Mesendoderm (in vitro differentiated cells): ENCODE data around the gene VIM.
A peak's percentile ranks its signal among the peaks of the same experiment; 100 is the strongest.
"Not testable (repeated sequence)": the region's sequence is repeated elsewhere in the genome, so short reads cannot be mapped to it uniquely, and the experiment has no call there.

Experiments
- DNase-seq: peaks from one replicate; pipeline ENCODE4 v3.0.0; 2013
- H2AK5ac ChIP-seq: 2 replicates; pipeline ENCODE4 v1.6.1; 2013; ENCODE audit warnings: low read length, inconsistent platforms
- H2BK120ac ChIP-seq: 2 replicates; pipeline ENCODE4 v1.6.1; 2013; ENCODE audit warnings: low read depth, mild to moderate bottlenecking, low read length, moderate library complexity, mixed read lengths
- H2BK15ac ChIP-seq: replicated peaks from 2 replicates; pipeline ENCODE4 v1.6.1; 2013; ENCODE audit warnings: low read depth, mild to moderate bottlenecking, moderate library complexity
- H2BK5ac ChIP-seq: 2 replicates; pipeline ENCODE4 v1.6.1; 2013; ENCODE audit warnings: low read length, inconsistent platforms
- H3K18ac ChIP-seq: 2 replicates; pipeline ENCODE4 v1.6.1; 2013; ENCODE audit warnings: mild to moderate bottlenecking, low read length, mixed read lengths
- H3K23ac ChIP-seq: one replicate; pipeline ENCODE4 v1.6.1; 2013; ENCODE audit warnings: low read length
- H3K27ac ChIP-seq: 2 replicates; pipeline ENCODE4 v1.5.1; 2013; ENCODE audit warnings: low read depth, mild to moderate bottlenecking, inconsistent platforms, low read length, moderate library complexity
- H3K27me3 ChIP-seq: 2 replicates; pipeline ENCODE4 v1.6.1; 2013; ENCODE audit warnings: low read length, control low read depth, mild to moderate bottlenecking, inconsistent platforms; ENCODE audit not compliant: insufficient read depth, poor library complexity
- H3K36me3 ChIP-seq: 2 replicates; pipeline ENCODE4 v1.6.1; 2013; ENCODE audit warnings: low read length, inconsistent platforms; ENCODE audit not compliant: control insufficient read depth, insufficient read depth
- H3K4ac ChIP-seq: one replicate; pipeline ENCODE4 v1.6.1; 2013; ENCODE audit warnings: low read depth, mild to moderate bottlenecking, low read length, moderate library complexity
- H3K4me1 ChIP-seq: 2 replicates; pipeline ENCODE4 v1.6.1; 2013; ENCODE audit warnings: low read depth, low read length, inconsistent platforms; ENCODE audit not compliant: control insufficient read depth
- H3K4me2 ChIP-seq: 2 replicates; pipeline ENCODE4 v1.6.1; 2013; ENCODE audit warnings: low read length
- H3K4me3 ChIP-seq: 2 replicates; pipeline ENCODE4 v1.5.1; 2013; ENCODE audit warnings: mild to moderate bottlenecking, low read length
- H3K56ac ChIP-seq: one replicate; pipeline ENCODE4 v1.6.1; 2013; ENCODE audit warnings: low read length
- H3K79me1 ChIP-seq: 2 replicates; pipeline ENCODE4 v1.6.1; 2013; ENCODE audit warnings: low read length, inconsistent platforms
- H3K79me2 ChIP-seq: 2 replicates; pipeline ENCODE4 v1.6.1; 2013; ENCODE audit warnings: mild to moderate bottlenecking, low read length; ENCODE audit not compliant: control insufficient read depth, insufficient read depth
- H3K9ac ChIP-seq: 2 replicates; pipeline ENCODE4 v1.6.1; 2013; ENCODE audit warnings: low read length, inconsistent platforms
- H4K5ac ChIP-seq: one replicate; pipeline ENCODE4 v1.6.1; 2013; ENCODE audit warnings: low read length
- H4K8ac ChIP-seq: one replicate; pipeline ENCODE4 v1.6.1; 2013; ENCODE audit warnings: low read depth, mild to moderate bottlenecking, control low read depth, low read length, moderate library complexity
- WGBS: extraction: QIAGEN DNeasy Blood & Tissue Kit; methylation state at CpG from one replicate; pipeline ENCODE4 v1.1.7; 2013; ENCODE audit warnings: low lambda C conversion rate, missing lambda C conversion rate; ENCODE audit not compliant: insufficient coverage; ENCODE audit errors: extremely low coverage; 5-methylcytosine and 5-hydroxymethylcytosine counted together

VIM gene

GRCh38 chr10:17254543-17255050 is 26.6 kb downstream of the VIM start:
- not testable (repeated sequence) for H4K5ac ChIP-seq, H3K79me1 ChIP-seq, H3K18ac ChIP-seq, H3K36me3 ChIP-seq, H3K9ac ChIP-seq, H2AK5ac ChIP-seq, H3K4me3 ChIP-seq, H2BK5ac ChIP-seq, H3K27ac ChIP-seq, H3K56ac ChIP-seq, H3K4me1 ChIP-seq, H2BK120ac ChIP-seq, H3K27me3 ChIP-seq, H3K23ac ChIP-seq, H2BK15ac ChIP-seq, H3K79me2 ChIP-seq, H4K8ac ChIP-seq, DNase-seq, H3K4me2 ChIP-seq, H3K4ac ChIP-seq
- no CpG with 5 or more reads among the region's 2 CpGs for WGBS

- H3K27me3 ChIP-seq, result no peaks in the 10 kb centered on the region
- H3K56ac ChIP-seq, result peak overlapping the region; percentile 25
- no peak overlapping the region for H2AK5ac ChIP-seq
- no peak overlapping the region for H2BK120ac ChIP-seq
- H2BK15ac ChIP-seq, result no peak overlapping the region
- no peak overlapping the region for H4K8ac ChIP-seq
- H3K27ac ChIP-seq, result no peak overlapping the region
- no peak overlapping the region for H3K4me2 ChIP-seq
- H3K79me2 ChIP-seq, result no peaks in the 10 kb centered on the region
- no CpG with 5 or more reads among the region's 3 CpGs for WGBS
- no peaks in the 10 kb centered on the region for H3K36me3 ChIP-seq
- no peaks in the 10 kb centered on the region for H3K79me1 ChIP-seq
- H3K4ac ChIP-seq, result no peak overlapping the region
- H3K23ac ChIP-seq, result no peak overlapping the region
- no peak overlapping the region for H2BK5ac ChIP-seq
- H4K5ac ChIP-seq, result no peak overlapping the region
- no peak for DNase-seq
- no peak overlapping the region for H3K4me3 ChIP-seq
- no peak overlapping the region for H3K18ac ChIP-seq
- no peak overlapping the region for H3K9ac ChIP-seq
- H3K4me1 ChIP-seq, result no peaks in the 10 kb centered on the region
Observed at GRCh38 chr10:17255512-17255911, 27.5 kb downstream of the VIM start.

- no CpG with 5 or more reads among the region's 1 CpG for WGBS
- H3K36me3 ChIP-seq, result no peaks in the 10 kb centered on the region
- H2BK5ac ChIP-seq, result no peak overlapping the region
- no peaks in the 10 kb centered on the region for H3K4me1 ChIP-seq
- H3K23ac ChIP-seq, result no peak overlapping the region
- no peak overlapping the region for H2BK15ac ChIP-seq
- H3K4me2 ChIP-seq, result no peak overlapping the region
- H3K27me3 ChIP-seq, result no peaks in the 10 kb centered on the region
- H4K5ac ChIP-seq, result no peak overlapping the region
- no peak overlapping the region for H2BK120ac ChIP-seq
- H3K56ac ChIP-seq, result no peak overlapping the region
- no peak overlapping the region for H3K4ac ChIP-seq
- no peak overlapping the region for H2AK5ac ChIP-seq
- no peak overlapping the region for H3K4me3 ChIP-seq
- H4K8ac ChIP-seq, result no peak overlapping the region
- no peak overlapping the region for H3K9ac ChIP-seq
- no peak overlapping the region for H3K18ac ChIP-seq
- H3K27ac ChIP-seq, result no peak overlapping the region
- H3K79me2 ChIP-seq, result no peaks in the 10 kb centered on the region
- no peak for DNase-seq
- H3K79me1 ChIP-seq, result no peaks in the 10 kb centered on the region
Observed at GRCh38 chr10:17256051-17256450, 28.0 kb downstream of the VIM start.

GRCh38 chr10:17256627-17257026 is 28.6 kb downstream of the VIM start:
- H3K4me3 ChIP-seq, result no peak overlapping the region
- H4K5ac ChIP-seq, result no peak overlapping the region
- no peak overlapping the region for H3K23ac ChIP-seq
- no peaks in the 10 kb centered on the region for H3K27me3 ChIP-seq
- no peak overlapping the region for H2BK5ac ChIP-seq
- no peak overlapping the region for H3K4ac ChIP-seq
- H4K8ac ChIP-seq, result no peak overlapping the region
- no peak overlapping the region for H2BK15ac ChIP-seq
- H3K27ac ChIP-seq, result no peak overlapping the region
- no peak for DNase-seq
- no peak overlapping the region for H3K9ac ChIP-seq
- no peaks in the 10 kb centered on the region for H3K79me1 ChIP-seq
- H3K4me2 ChIP-seq, result no peak overlapping the region
- no peaks in the 10 kb centered on the region for H3K36me3 ChIP-seq
- no peaks in the 10 kb centered on the region for H3K4me1 ChIP-seq
- no peak overlapping the region for H2AK5ac ChIP-seq
- no CpG with 5 or more reads among the region's 5 CpGs for WGBS
- H2BK120ac ChIP-seq, result no peak overlapping the region
- no peak overlapping the region for H3K18ac ChIP-seq
- no peak overlapping the region for H3K56ac ChIP-seq
- H3K79me2 ChIP-seq, result no peaks in the 10 kb centered on the region

GRCh38 chr10:17257466-17258321 is 29.7 kb downstream of the VIM start:
- no peaks in the 10 kb centered on the region for H3K79me1 ChIP-seq
- H3K23ac ChIP-seq, result no peak overlapping the region
- peak overlapping the region; percentile 80 for H3K18ac ChIP-seq
- no peak overlapping the region for H4K5ac ChIP-seq
- H2BK5ac ChIP-seq, result no peak overlapping the region
- no peaks in the 10 kb centered on the region for H3K36me3 ChIP-seq
- H3K4me3 ChIP-seq, result no peak overlapping the region
- peak; percentile 75 for DNase-seq
- WGBS, result no CpG with 5 or more reads among the region's 8 CpGs
- no peak overlapping the region for H3K9ac ChIP-seq
- H2BK15ac ChIP-seq, result no peak overlapping the region
- H3K4me1 ChIP-seq, result no peaks in the 10 kb centered on the region
- no peak overlapping the region for H4K8ac ChIP-seq
- H2BK120ac ChIP-seq, result no peak overlapping the region
- H3K4ac ChIP-seq, result peak overlapping the region; percentile 68
- H2AK5ac ChIP-seq, result no peak overlapping the region
- H3K27ac ChIP-seq, result no peak overlapping the region
- no peak overlapping the region for H3K4me2 ChIP-seq
- peak overlapping the region; percentile 11 for H3K56ac ChIP-seq
- no peaks in the 10 kb centered on the region for H3K27me3 ChIP-seq
- H3K79me2 ChIP-seq, result no peaks in the 10 kb centered on the region
